HepG2 (cell line): ENCODE data around the gene ADCYAP1R1. TPM values are rescaled to one million over a fixed set of nuclear protein-coding genes. Genes with fewer than 3 reads are reported as not detected.

ENCODE experiments used
- ATAC-seq: fragments of 200-7000 bp; cut with Tn5 transposase; 3 replicates; pipeline ENCODE4 v1.9.1; 2020; ENCODE audit warnings: mild to moderate bottlenecking, moderate library complexity
- BruUV-seq: library from RNA; stranded (reverse); fragments of 400-500 nt; replicated peaks from 2 replicates; lab custom pipeline; 2021; lab: Mats Ljungman, UMichigan
- CTCF ChIA-PET: fragments of 300-600 bp; formaldehyde crosslinking; extraction: SDS; loops from one replicate; lab custom pipeline; 2021; ENCODE audit warnings: low total read pairs, inconsistent platforms, low intra/inter-chr PET ratio; lab: Yijun Ruan, JAX
- POLR2A ChIA-PET: fragments of 350-600 bp; sonication (Branson Sonifier 250); formaldehyde crosslinking; loops from one replicate; lab custom pipeline; 2020; ENCODE audit warnings: antibody characterized with exemption, inconsistent platforms; lab: Yijun Ruan, JAX
- DNase-seq: peaks from one replicate; pipeline ENCODE4 v3.0.0-alpha.2; 2015; ENCODE audit warnings: low spot score
- FAIRE-seq: peaks from 3 replicates; lab custom pipeline; 2011; peaks lifted over from hg19 to GRCh38; lab: Jason Lieb, UNC
- H2AFZ ChIP-seq: one replicate; pipeline ENCODE4 v1.6.1; 2011; ENCODE audit warnings: low read length, inconsistent platforms
- H3K27ac ChIP-seq: fragments of 300-600 bp; 3 replicates; pipeline ENCODE4 v1.8.0; 2011; ENCODE audit warnings: mixed run types, mild to moderate bottlenecking, mixed read lengths, low read length, inconsistent platforms; ENCODE audit not compliant: insufficient read depth; ENCODE audit errors: extremely low read length
- H3K27me3 ChIP-seq, 2 experiments: fragments of 200-600 bp in 1 of 2; 2 replicates in 1 of 2; 3 replicates in 1 of 2; pipeline versions ENCODE4 v1.6.0 to v1.8.0; 2011; ENCODE audit warnings: low read length in 2 of 2, mild to moderate bottlenecking in 2 of 2, moderate library complexity in 2 of 2, inconsistent platforms in 1 of 2; ENCODE audit not compliant: insufficient read depth in 2 of 2, control insufficient read depth in 1 of 2
- H3K36me3 ChIP-seq, 2 experiments: fragments of 200-600 bp in 1 of 2; replicated peaks in 1 of 2; 2 replicates in 1 of 2; 3 replicates in 1 of 2; pipeline versions ENCODE4 v1.5.1 to v1.8.0; 2011; ENCODE audit warnings: low read length in 2 of 2, inconsistent platforms in 1 of 2; ENCODE audit not compliant: insufficient read depth in 2 of 2, control insufficient read depth in 1 of 2
- H3K4me1 ChIP-seq: 2 replicates; pipeline ENCODE4 v1.5.1; 2012; ENCODE audit warnings: low read length, inconsistent platforms; ENCODE audit not compliant: insufficient read depth
- H3K4me2 ChIP-seq: 2 replicates; pipeline ENCODE4 v1.6.0; 2011; ENCODE audit warnings: low read depth, low read length, inconsistent platforms
- H3K4me3 ChIP-seq, 3 experiments: fragments of 200-600 bp in 1 of 3; sonication (generic), shearing (Covaris generic) in 1 of 3; replicated peaks in 1 of 3; 2 replicates each; pipeline ENCODE4 v1.5.1; 2011 to 2016; ENCODE audit warnings: low read length in 3 of 3, inconsistent platforms in 2 of 3, low read depth in 2 of 3, mild to moderate bottlenecking in 2 of 3, control low read depth in 1 of 3, mixed read lengths in 1 of 3; ENCODE audit not compliant: insufficient read depth in 1 of 3
- H3K79me2 ChIP-seq: one replicate; pipeline ENCODE4 v1.6.1; 2011; ENCODE audit warnings: low read length, inconsistent platforms; ENCODE audit not compliant: insufficient read depth
- H3K9ac ChIP-seq: 2 replicates; pipeline ENCODE4 v1.6.0; 2011; ENCODE audit warnings: mild to moderate bottlenecking, low read depth, low read length, inconsistent platforms; ENCODE audit not compliant: insufficient read depth
- H3K9me3 ChIP-seq: 2 replicates; pipeline ENCODE4 v1.5.1; 2012; ENCODE audit warnings: mild to moderate bottlenecking, low read length
- H4K20me1 ChIP-seq: 2 replicates; pipeline ENCODE4 v1.6.0; 2011; ENCODE audit warnings: inconsistent platforms, mild to moderate bottlenecking, low read length, moderate library complexity; ENCODE audit not compliant: insufficient read depth
- CAMTA2 ChIP-seq: sonication (generic); formaldehyde crosslinking; IDR thresholded peaks from 2 replicates; pipeline ENCODE4 v1.4.0; 2020; ENCODE audit warnings: mild to moderate bottlenecking, missing genetic modification reagents, borderline replicate concordance
- HOXA9 ChIP-seq: sonication (generic); formaldehyde crosslinking; IDR thresholded peaks from 2 replicates; pipeline ENCODE4 v1.8.1; 2022; ENCODE audit warnings: missing genetic modification reagents, mild to moderate bottlenecking, moderate library complexity, borderline replicate concordance
- NR3C1 ChIP-seq: sonication (generic); formaldehyde crosslinking; IDR thresholded peaks from 2 replicates; pipeline ENCODE4 v1.4.0; 2020; ENCODE audit warnings: missing genetic modification reagents
- PCBP2 ChIP-seq: fragments of 200-400 bp; formaldehyde crosslinking; optimal IDR thresholded peaks from 2 replicates; pipeline ENCODE3; 2018; ENCODE audit warnings: low read length, low read depth; ENCODE audit not compliant: poor library complexity, severe bottlenecking
- WGBS: methylation state at CpG from one replicate; pipeline ENCODE4 v1.1.6; 2017; ENCODE audit warnings: low lambda C conversion rate; 5-methylcytosine and 5-hydroxymethylcytosine counted together
- in situ Hi-C: cut with HindIII; loops from 2 replicates; pipeline ENCODE4 v1.10.0; 2017; ENCODE audit warnings: low pct_unique_long_range_greater_than_20kb; ENCODE audit not compliant: extremely low pct_ligation_motif_present
- intact Hi-C: fragments of 100-400 bp; cut with micrococcal nuclease; formaldehyde crosslinking; loops from one replicate; pipeline ENCODE4 v1.10.0; 2022; ENCODE audit not compliant: unreplicated experiment
- polyA plus RNA-seq, 8 experiments: library from polyadenylated mRNA; depleted of rRNA in 3 of 8; stranded (reverse) in 7 of 8; unstranded in 1 of 8; fragments of >200 nt; fragmentation: Illumina TruSeq in 4 of 8; extraction: Trizol in 4 of 8; gene quantifications; 2 replicates each; pipeline versions ENCODE4 v1.2.1 to v1.2.3, GENCODE V29; 2011 to 2016; ENCODE audit warnings: low read depth in 4 of 8, missing spikeins in 1 of 8, mixed read lengths in 1 of 8; ENCODE audit not compliant: insufficient read depth in 1 of 8
- total RNA-seq, 5 experiments: library from RNA; depleted of rRNA; stranded (reverse); fragments of >200 nt; fragmentation: Illumina TruSeq; extraction: Trizol; gene quantifications; 2 replicates each; pipeline ENCODE4 v1.2.3, GENCODE V29; 2016; ENCODE audit warnings: low read depth in 1 of 5
- TF ChIP-seq, protein P1 (sequence below): sonication (generic); formaldehyde crosslinking; IDR thresholded peaks from 2 replicates; pipeline ENCODE4 v1.5.0; 2020; ENCODE audit warnings: mild to moderate bottlenecking, missing genetic modification reagents

Gene ADCYAP1R1
- total and polyA plus RNA-seq, 2 of the 13 experiments (the other 11 are each of a cell fraction or from before 2014, with no cell fraction given): not detected

GRCh38 chr7:31036924-31037323 is 15.2 kb upstream of the ADCYAP1R1 start:
- no peak for DNase-seq
- Histone ChIP-seq H3K36me3 (no peaks in the 10 kb centered on the region), H3K4me1 (no peaks in the 10 kb centered on the region), H3K79me2 (no peaks in the 10 kb centered on the region)
- FAIRE-seq: no peak
- 0% methylated on average over 1 of the region's 3 CpGs for WGBS
- no peak for TF ChIP-seq CAMTA2 (CRISPR knock-in tag)
- no peak for TF ChIP-seq HOXA9 (CRISPR knock-in tag)
- TF ChIP-seq, protein P1, sequence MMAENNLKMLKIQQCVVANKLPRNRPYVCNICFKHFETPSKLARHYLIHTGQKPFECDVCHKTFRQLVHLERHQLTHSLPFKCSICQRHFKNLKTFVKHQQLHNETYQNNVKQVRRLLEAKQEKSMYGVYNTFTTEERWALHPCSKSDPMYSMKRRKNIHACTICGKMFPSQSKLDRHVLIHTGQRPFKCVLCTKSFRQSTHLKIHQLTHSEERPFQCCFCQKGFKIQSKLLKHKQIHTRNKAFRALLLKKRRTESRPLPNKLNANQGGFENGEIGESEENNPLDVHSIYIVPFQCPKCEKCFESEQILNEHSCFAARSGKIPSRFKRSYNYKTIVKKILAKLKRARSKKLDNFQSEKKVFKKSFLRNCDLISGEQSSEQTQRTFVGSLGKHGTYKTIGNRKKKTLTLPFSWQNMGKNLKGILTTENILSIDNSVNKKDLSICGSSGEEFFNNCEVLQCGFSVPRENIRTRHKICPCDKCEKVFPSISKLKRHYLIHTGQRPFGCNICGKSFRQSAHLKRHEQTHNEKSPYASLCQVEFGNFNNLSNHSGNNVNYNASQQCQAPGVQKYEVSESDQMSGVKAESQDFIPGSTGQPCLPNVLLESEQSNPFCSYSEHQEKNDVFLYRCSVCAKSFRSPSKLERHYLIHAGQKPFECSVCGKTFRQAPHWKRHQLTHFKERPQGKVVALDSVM (CRISPR knock-in tag): no peak
- TF ChIP-seq NR3C1 (CRISPR knock-in tag): no peak
- TF ChIP-seq, all 625 proteins: peak for 0
- Histone ChIP-seq H2AFZ (no peak overlapping the region), H3K27me3 (peaks cover 3 to 8% of the 10 kb centered on the region in 2 experiments; a peak in 3 of 5 replicates), H3K9ac (no peak overlapping the region), H3K9me3 (no peaks in the 10 kb centered on the region), H4K20me1 (no peaks in the 10 kb centered on the region), H3K27ac (no peak overlapping the region), H3K4me2 (no peak overlapping the region), H3K4me3 (no peak overlapping the region)
- ATAC-seq: no peak
- in situ Hi-C loops: no loop called here
- intact Hi-C loops: no loop called here
- BruUV-seq: no TSS peak
- CTCF ChIA-PET: no interaction called here
- POLR2A ChIA-PET: no interaction called here

- intact Hi-C loops: no loop called here
- POLR2A ChIA-PET: no interaction called here
- no TSS peak for BruUV-seq
- no peaks in the 10 kb centered on the region for H4K20me1 ChIP-seq
- no peak overlapping the region for H3K4me2 ChIP-seq
- in situ Hi-C loops: no loop called here
- H3K27me3 ChIP-seq: peaks cover 1 to 30% of the 10 kb centered on the region in 2 experiments; a peak in 3 of 5 replicates
- H3K9me3 ChIP-seq: no peaks in the 10 kb centered on the region
- no peak overlapping the region for H3K27ac ChIP-seq
- no peaks in the 10 kb centered on the region for H3K4me1 ChIP-seq
- no peak for TF ChIP-seq PCBP2
- H3K4me3 ChIP-seq: no peak overlapping the region
- no peaks in the 10 kb centered on the region for H3K79me2 ChIP-seq
- WGBS: 0% methylated on average over 6 of the region's 9 CpGs
- ATAC-seq: no peak
- H3K9ac ChIP-seq: no peak overlapping the region
- H2AFZ ChIP-seq: no peak overlapping the region
- DNase-seq: no peak
- CTCF ChIA-PET: no interaction called here
- no peaks in the 10 kb centered on the region for H3K36me3 ChIP-seq
- no peak for FAIRE-seq
These were observed 9.0 kb upstream of the ADCYAP1R1 start for GRCh38 chr7:31043051-31043471.
